Effector CD8-positive, alpha-beta T cell (primary cell): ENCODE data around the gene DKKL1.

ENCODE experiments used
- DNase-seq: peaks from one replicate; lab custom pipeline; 2025; lab: John Stamatoyannopoulos, UW

The DKKL1 gene

DNA sequence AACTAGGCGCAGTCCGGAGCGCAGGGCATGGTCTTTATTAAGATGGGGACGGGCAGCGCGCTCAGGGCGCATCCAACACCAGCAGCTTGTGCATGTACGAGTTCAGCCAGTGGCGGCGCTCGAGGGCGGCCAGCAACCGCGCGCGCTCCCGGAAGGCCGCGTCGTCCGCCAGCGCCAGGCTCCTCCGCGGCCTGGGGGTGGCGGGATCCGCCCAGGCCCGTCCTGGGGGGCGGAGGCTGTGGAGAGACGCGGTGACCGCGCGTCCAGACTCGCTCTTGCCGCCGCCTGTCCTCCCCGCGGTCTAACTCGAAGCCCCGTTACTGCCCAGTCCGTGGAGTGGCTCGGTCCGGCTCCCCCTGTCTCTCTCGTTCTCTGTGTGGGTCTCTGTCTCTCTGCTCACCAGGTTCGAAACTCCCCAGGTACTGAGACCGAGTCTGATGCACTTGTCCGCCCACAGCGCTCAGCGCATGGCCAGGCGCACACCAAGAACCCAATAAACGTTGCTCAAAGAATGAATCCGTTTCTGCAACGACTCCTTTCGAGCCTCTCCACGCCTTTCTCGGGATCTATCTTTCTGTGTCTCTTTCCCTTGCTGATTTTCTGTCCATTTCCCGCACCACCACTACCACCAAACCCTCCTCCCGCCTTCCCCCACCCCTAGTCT is 58.9 kb downstream of the DKKL1 start:
- DNase-seq: no peak

DNA sequence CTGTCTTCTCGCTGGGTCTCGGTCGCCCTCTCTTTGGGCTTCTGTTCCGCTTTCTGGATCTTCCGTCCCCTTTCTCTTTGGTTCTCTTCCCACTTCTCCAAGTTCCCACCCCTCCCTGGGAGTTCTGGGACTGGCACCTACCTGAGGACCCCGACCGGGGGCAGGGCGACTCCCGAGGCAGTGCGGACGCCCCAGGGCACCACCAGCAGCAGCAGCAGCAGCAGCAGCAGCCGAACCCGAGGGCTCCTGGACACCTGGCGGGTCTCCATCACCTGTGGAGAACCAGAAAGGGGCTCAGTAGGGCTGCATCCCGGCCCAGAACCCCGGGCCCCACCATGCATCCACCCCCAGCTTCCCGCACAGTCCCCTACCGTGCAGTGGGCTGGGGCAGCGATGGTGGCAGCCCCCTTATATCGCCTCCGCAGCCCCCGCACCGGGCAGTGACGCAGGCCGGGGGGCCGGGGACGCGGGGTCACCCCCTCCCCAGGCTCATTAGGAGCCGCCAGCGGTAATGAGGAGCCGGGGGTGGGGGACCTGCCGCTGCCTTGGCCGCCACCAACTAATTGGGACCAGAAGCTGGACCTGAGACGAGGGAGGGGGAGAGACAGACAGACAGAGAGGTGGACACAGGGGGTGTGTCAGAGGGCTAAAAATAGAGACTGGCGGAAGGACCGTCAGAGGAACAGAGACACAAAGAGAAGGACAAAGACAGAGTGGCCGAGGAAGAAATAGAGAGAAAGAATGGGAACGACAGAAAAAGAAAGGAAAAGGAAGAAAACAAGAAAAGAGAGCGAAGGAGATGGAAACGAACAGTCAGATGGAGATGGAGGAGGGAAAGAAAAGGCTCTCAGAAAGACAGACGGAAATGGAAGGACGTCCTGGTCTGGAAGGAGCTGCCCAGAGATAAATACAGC is 59.7 kb downstream of the DKKL1 start, which contains the start of gene PTH2:
Gene PTH2 (minus strand): TSS at position 371 of the 914 bp plus-strand sequence. CDS start 102 bp downstream, at position 269.
- DNase-seq: no peak

- no peak for DNase-seq
These were observed 60.3 kb downstream of the DKKL1 start for GRCh38 chr19:49423985-49424303.
